Stomach (tissue), 9 donors: ENCODE results near the gene GRIN2D. TPM values are rescaled to one million over a fixed set of nuclear protein-coding genes. Genes with fewer than 3 reads are reported as not detected.

Source experiments
- DNase-seq, 2 donors: peaks; one replicate each; pipeline versions ENCODE4 v3.0.0 to v3.0.0-alpha.2; 2013 to 2019
- H3K27ac ChIP-seq, 5 donors: fragments of 200-600 bp in 4 of 5; sonication (generic) in 4 of 5; one replicate each; pipeline ENCODE4 v1.5.1; 2013 to 2019; ENCODE audit warnings: mild to moderate bottlenecking in 1 of 5, moderate library complexity in 1 of 5
- H3K27me3 ChIP-seq, 3 donors: fragments of 200-600 bp; sonication (generic); one replicate each; pipeline ENCODE4 v1.5.1; 2017 to 2019; ENCODE audit warnings: mixed run types in 1 of 3
- H3K36me3 ChIP-seq, 4 donors: fragments of 200-600 bp; sonication (generic); 1 replicate in 3 of 4; 2 replicates in 1 of 4; pipeline ENCODE4 v1.5.1; 2016 to 2019
- H3K4me1 ChIP-seq, 4 donors: fragments of 200-600 bp; sonication (generic); one replicate each; pipeline ENCODE4 v1.5.1; 2016 to 2019
- H3K4me3 ChIP-seq, 4 donors: fragments of 200-600 bp; sonication (generic) in 3 of 4; one replicate each; pipeline ENCODE4 v1.5.1; 2016 to 2019; ENCODE audit warnings: mild to moderate bottlenecking in 1 of 4
- H3K9me3 ChIP-seq, 4 donors: fragments of 200-600 bp; sonication (generic); one replicate each; pipeline ENCODE4 v1.5.1; 2016 to 2019
- CTCF ChIP-seq, 7 experiments: fragments of 450-650 bp in 4 of 7; fragments of 200-600 bp in 3 of 7; sonication (generic) in 3 of 7; IDR thresholded peaks; one replicate each; pipeline ENCODE4 v1.5.1; 2016 to 2019; ENCODE audit warnings: antibody characterized with exemption in 7 of 7, control low read depth in 2 of 7, mild to moderate bottlenecking in 1 of 7
- EP300 ChIP-seq: sonication (generic); formaldehyde crosslinking; IDR thresholded peaks from one replicate; pipeline ENCODE4 v1.6.1; 2017; ENCODE audit warnings: antibody characterized with exemption
- POLR2A ChIP-seq, 4 donors: fragments of 450-650 bp; IDR thresholded peaks; one replicate each; pipeline ENCODE4 v1.6.1; 2016; ENCODE audit warnings: antibody characterized with exemption in 4 of 4, control low read depth in 2 of 4, mild to moderate bottlenecking in 1 of 4, moderate library complexity in 1 of 4
- POLR2AphosphoS5 ChIP-seq, 3 donors: sonication (generic); formaldehyde crosslinking; IDR thresholded peaks; one replicate each; pipeline ENCODE4 v1.6.1; 2016; ENCODE audit warnings: antibody characterized with exemption in 3 of 3
- WGBS, 5 donors: extraction: QIAGEN DNeasy Blood & Tissue Kit in 3 of 5; methylation state at CpG; one replicate each; pipeline versions ENCODE4 v1.1.5 to v1.1.7; 2013 to 2018; 5-methylcytosine and 5-hydroxymethylcytosine counted together
- intact Hi-C: fragments of 100-400 bp; cut with DNase I; formaldehyde crosslinking; loops from one replicate; pipeline ENCODE4 v1.15.1; 2023; ENCODE audit warnings: low total_unique reads
- polyA plus RNA-seq, 3 donors: library from polyadenylated mRNA; stranded (reverse); fragments of 200-250 nt; gene quantifications; one replicate each; pipeline ENCODE4 v1.2.3, GENCODE V29; 2013
- total RNA-seq, 5 donors: library from RNA; depleted of rRNA; stranded (reverse); fragments of >200 nt; gene quantifications; one replicate each; pipeline versions ENCODE4 v1.1.0 to v1.2.3, GENCODE V29; 2014 to 2016
- donor health status: healthy with polysubstance abuse.
- donor health status: Bipolar disorder and iron deficiency.
- donor health status: healthy.

GRIN2D gene
- total and polyA plus RNA-seq, 8 donors, result 0.06 to 1.8 (median 0.14) TPM; not detected in 3

- no peaks in the 10 kb centered on the region for H3K9me3 ChIP-seq
- H3K27ac ChIP-seq, result no peak overlapping the region
- H3K4me3 ChIP-seq, result no peak overlapping the region
- DNase-seq, result no peak
- WGBS, 5 donors, result 17 to 67% (median 42%) methylated on average over 1 to 2 of the region's 2 CpGs
- TF ChIP-seq EP300 (no peak), CTCF (IDR thresholded peaks at IDR 0.05) (no peak), POLR2AphosphoS5 (IDR thresholded peaks at IDR 0.05) (no peak), POLR2A (IDR thresholded peaks at IDR 0.05) (no peak)
- intact Hi-C loops, result no loop called here
- H3K36me3 ChIP-seq, result no peaks in the 10 kb centered on the region
- H3K4me1 ChIP-seq, result peaks cover 21 to 47% (median 36%) of the 10 kb centered on the region in 4 donors
- H3K27me3 ChIP-seq, result peaks cover 38 to 72% (median 61%) of the 10 kb centered on the region in 3 donors
Measured at GRCh38 chr19:48396824-48397176, 3.3 kb downstream of the GRIN2D start.

GRCh38 chr19:48397263-48398101 lies 4.0 kb downstream of the GRIN2D start:
- no peak for TF ChIP-seq POLR2A (IDR thresholded peaks at IDR 0.05)
- TF ChIP-seq CTCF (IDR thresholded peaks at IDR 0.05), result no peak
- TF ChIP-seq POLR2AphosphoS5 (IDR thresholded peaks at IDR 0.05), result no peak
- TF ChIP-seq EP300, result no peak
- intact Hi-C loops, result no loop called here
- H3K27ac ChIP-seq, result no peak overlapping the region
- H3K36me3 ChIP-seq, result no peaks in the 10 kb centered on the region
- no peak for DNase-seq
- no peaks in the 10 kb centered on the region for H3K9me3 ChIP-seq
- H3K4me3 ChIP-seq, result peak overlapping the region in 3 of 4 donors; percentile 40 to 41 (median 40)
- 49 to 57% (median 52%) methylated on average over 22 of the region's 22 CpGs for WGBS, 5 donors
- H3K4me1 ChIP-seq, result peaks cover 21 to 47% (median 35%) of the 10 kb centered on the region in 4 donors
- H3K27me3 ChIP-seq, result peaks cover 38 to 65% (median 57%) of the 10 kb centered on the region in 3 donors

GRCh38 chr19:48398102-48398374 lies 4.6 kb downstream of the GRIN2D start:
- H3K27me3 ChIP-seq, result peaks cover 34 to 59% (median 51%) of the 10 kb centered on the region in 3 donors

GRCh38 chr19:48398375-48399235 lies 5.1 kb downstream of the GRIN2D start:
- H3K36me3 ChIP-seq, result no peaks in the 10 kb centered on the region
- H3K27ac ChIP-seq, result peak overlapping the region in 3 of 5 donors; percentile 44 to 65 (median 60)
- peaks cover 17 to 44% (median 31%) of the 10 kb centered on the region in 4 donors for H3K4me1 ChIP-seq
- peaks cover 31 to 54% (median 45%) of the 10 kb centered on the region in 3 donors for H3K27me3 ChIP-seq
- WGBS, 5 donors, result 5 to 21% (median 9%) methylated on average over 24 to 104 of the region's 104 CpGs
- peak in 2 of 3 donors; percentile 37 to 58 for TF ChIP-seq POLR2AphosphoS5 (IDR thresholded peaks at IDR 0.05)
- TF ChIP-seq POLR2A (IDR thresholded peaks at IDR 0.05), result no peak
- no peaks in the 10 kb centered on the region for H3K9me3 ChIP-seq
- peak overlapping the region; percentile 27 to 41 (median 40) for H3K4me3 ChIP-seq
- DNase-seq, result peak; percentile 78 to 90
- intact Hi-C loops, result no loop called here

More at GRCh38 chr19:48398102-48398374, 4.6 kb downstream of the GRIN2D start:
- H3K9me3 ChIP-seq, result no peaks in the 10 kb centered on the region
- 3 to 6% (median 4%) methylated on average over 17 of the region's 17 CpGs for WGBS, 5 donors
- no peak for DNase-seq
- TF ChIP-seq EP300 (no peak), POLR2AphosphoS5 (IDR thresholded peaks at IDR 0.05) (no peak)
- H3K27ac ChIP-seq, result peak overlapping the region in 2 of 5 donors; percentile 12 to 65
- H3K4me1 ChIP-seq, result peaks cover 21 to 47% (median 35%) of the 10 kb centered on the region in 4 donors
- H3K4me3 ChIP-seq, result peak overlapping the region; percentile 27 to 41 (median 40)
- no peaks in the 10 kb centered on the region for H3K36me3 ChIP-seq
- intact Hi-C loops, result no loop called here

GRCh38 chr19:48400018-48400742 lies 6.7 kb downstream of the GRIN2D start:
- Histone ChIP-seq H3K4me3 (peak overlapping the region in 2 of 4 donors; percentile 17 to 19), H3K36me3 (no peaks in the 10 kb centered on the region), H3K27ac (peak overlapping the region; percentile 3 to 60 (median 33)), H3K4me1 (peaks cover 6 to 29% (median 17%) of the 10 kb centered on the region in 4 donors), H3K9me3 (no peaks in the 10 kb centered on the region), H3K27me3 (peaks cover 18 to 42% (median 30%) of the 10 kb centered on the region in 3 donors)
- no peak for TF ChIP-seq EP300
- no peak for TF ChIP-seq POLR2AphosphoS5 (IDR thresholded peaks at IDR 0.05)
- WGBS, 5 donors, result 30 to 45% (median 37%) methylated on average over 13 to 14 of the region's 14 CpGs
- intact Hi-C loops, result no loop called here
- DNase-seq, result peak; percentile 61 to 75
